H1 (cell line): ENCODE data around the gene GMPR2. TPM values are rescaled to one million over a fixed set of nuclear protein-coding genes. Genes with fewer than 3 reads are reported as not detected.

Source experiments
- CTCF ChIA-PET: fragments of 300-600 bp; sonication (Branson Sonifier 250); formaldehyde crosslinking; loops from one replicate; lab custom pipeline; 2021; ENCODE audit not compliant: partially characterized antibody; lab: Charles Lee
- POLR2A ChIA-PET: fragments of 300-600 bp; sonication (Branson Sonifier 250); formaldehyde crosslinking; loops from one replicate; lab custom pipeline; 2021; ENCODE audit warnings: inconsistent platforms; ENCODE audit not compliant: partially characterized antibody; lab: Charles Lee
- DNase-seq, 2 experiments: peaks; one replicate each; pipeline versions ENCODE4 v3.0.0 to v3.0.0-alpha.2; 2010 to 2022; ENCODE audit warnings: low spot score in 2 of 2, low read depth in 1 of 2, mixed read lengths in 1 of 2
- FAIRE-seq: peaks from 2 replicates; lab custom pipeline; 2011; peaks lifted over from hg19 to GRCh38; lab: Jason Lieb, UNC
- H2AFZ ChIP-seq: 2 replicates; pipeline ENCODE4 v1.8.1; 2012; ENCODE audit warnings: low read length, inconsistent platforms
- H2AK5ac ChIP-seq: 2 replicates; pipeline ENCODE4 v1.6.1; 2013; ENCODE audit warnings: low read depth, low read length
- H2BK120ac ChIP-seq: replicated peaks from 2 replicates; pipeline ENCODE3; 2013; ENCODE audit warnings: low read depth, low read length, inconsistent platforms
- H2BK12ac ChIP-seq: 2 replicates; pipeline ENCODE4 v1.6.1; 2013; ENCODE audit warnings: low read depth, low read length
- H2BK15ac ChIP-seq: 2 replicates; pipeline ENCODE4 v1.6.1; 2013; ENCODE audit warnings: low read length
- H2BK20ac ChIP-seq: 2 replicates; pipeline ENCODE4 v1.6.1; 2013; ENCODE audit warnings: low read length
- H2BK5ac ChIP-seq: 2 replicates; pipeline ENCODE4 v1.6.1; 2013; ENCODE audit warnings: low read depth, low read length
- H3K14ac ChIP-seq: 2 replicates; pipeline ENCODE4 v1.6.1; 2013; ENCODE audit warnings: inconsistent platforms; ENCODE audit not compliant: insufficient read length
- H3K18ac ChIP-seq: 2 replicates; pipeline ENCODE4 v1.6.1; 2013; ENCODE audit warnings: low read length; ENCODE audit errors: extremely low read depth
- H3K23ac ChIP-seq: 2 replicates; pipeline ENCODE4 v1.6.1; 2013; ENCODE audit warnings: inconsistent platforms; ENCODE audit not compliant: insufficient read length
- H3K23me2 ChIP-seq: 2 replicates; pipeline ENCODE4 v1.6.1; 2013; ENCODE audit warnings: low read depth, low read length
- H3K27ac ChIP-seq: 2 replicates; pipeline ENCODE4 v1.6.1; 2011; ENCODE audit warnings: low read depth, low read length, inconsistent platforms
- H3K27me3 ChIP-seq, 4 experiments: replicated peaks in 1 of 4; 1 replicate in 1 of 4; 2 replicates in 3 of 4; pipeline versions ENCODE4 v1.6.1 to v1.8.1; 2011 to 2013; ENCODE audit warnings: low read length in 3 of 4, mild to moderate bottlenecking in 3 of 4, inconsistent platforms in 2 of 4, mixed read lengths in 2 of 4, moderate library complexity in 1 of 4; ENCODE audit not compliant: control insufficient read depth in 3 of 4, insufficient read depth in 3 of 4; ENCODE audit errors: extremely low read depth in 1 of 4
- H3K36me3 ChIP-seq, 4 experiments: 2 replicates each; pipeline versions ENCODE4 v1.6.1 to v1.8.1; 2011 to 2013; ENCODE audit warnings: mild to moderate bottlenecking in 4 of 4, low read length in 3 of 4, moderate library complexity in 2 of 4, control low read depth in 1 of 4, inconsistent platforms in 1 of 4; ENCODE audit not compliant: insufficient read depth in 4 of 4, control insufficient read depth in 2 of 4
- H3K4ac ChIP-seq: replicated peaks from 2 replicates; pipeline ENCODE3; 2013; ENCODE audit warnings: low read length, low read depth, mixed read lengths, inconsistent platforms; ENCODE audit not compliant: insufficient read length
- H3K4me1 ChIP-seq, 4 experiments: replicated peaks in 1 of 4; 1 replicate in 1 of 4; 2 replicates in 3 of 4; pipeline versions ENCODE4 v1.6.1 to v1.8.1; 2011 to 2013; ENCODE audit warnings: low read length in 3 of 4, inconsistent platforms in 2 of 4, mixed read lengths in 1 of 4; ENCODE audit not compliant: insufficient read depth in 4 of 4, control insufficient read depth in 3 of 4
- H3K4me2 ChIP-seq, 2 experiments: 2 replicates each; pipeline versions ENCODE4 v1.6.1 to v1.8.1; 2011 to 2013; ENCODE audit warnings: low read depth in 2 of 2, low read length in 2 of 2, control low read depth in 1 of 2, inconsistent platforms in 1 of 2, mild to moderate bottlenecking in 1 of 2; ENCODE audit not compliant: insufficient read depth in 1 of 2
- H3K4me3 ChIP-seq, 4 experiments: fragments of 200-600, 300-600 bp in 1 of 4; sonication (generic), shearing (Covaris generic), sonication (Bioruptor Twin) in 1 of 4; 2 replicates each; pipeline versions ENCODE4 v1.5.1 to v1.8.1; 2011 to 2016; ENCODE audit warnings: low read length in 4 of 4, low read depth in 3 of 4, control low read depth in 2 of 4, inconsistent platforms in 2 of 4, mild to moderate bottlenecking in 2 of 4, mixed read lengths in 1 of 4, moderate library complexity in 1 of 4; ENCODE audit not compliant: insufficient read depth in 2 of 4; ENCODE audit errors: extremely low read depth in 1 of 4
- H3K56ac ChIP-seq: replicated peaks from 2 replicates; pipeline ENCODE3; 2013; ENCODE audit warnings: low read depth, mild to moderate bottlenecking, mixed read lengths, low read length, inconsistent platforms; ENCODE audit not compliant: insufficient read length
- H3K79me1 ChIP-seq: 2 replicates; pipeline ENCODE4 v1.6.1; 2013; ENCODE audit warnings: low read depth, low read length, control low read depth
- H3K79me2 ChIP-seq, 2 experiments: 2 replicates each; pipeline versions ENCODE4 v1.6.1 to v1.8.1; 2012 to 2013; ENCODE audit warnings: low read length in 2 of 2, mild to moderate bottlenecking in 2 of 2, inconsistent platforms in 1 of 2; ENCODE audit not compliant: insufficient read depth in 2 of 2, control insufficient read depth in 1 of 2
- H3K9ac ChIP-seq, 4 experiments: replicated peaks in 1 of 4; 1 replicate in 1 of 4; 2 replicates in 3 of 4; pipeline versions ENCODE4 v1.6.1 to v1.8.1; 2011 to 2013; ENCODE audit warnings: low read depth in 3 of 4, low read length in 3 of 4, control low read depth in 2 of 4, mild to moderate bottlenecking in 2 of 4, moderate library complexity in 2 of 4, inconsistent platforms in 1 of 4; ENCODE audit errors: extremely low read depth in 1 of 4
- H3K9me3 ChIP-seq, 2 experiments: 2 replicates each; pipeline versions ENCODE4 v1.6.1 to v1.8.1; 2012 to 2013; ENCODE audit warnings: mild to moderate bottlenecking in 2 of 2, moderate library complexity in 2 of 2, control low read depth in 1 of 2, inconsistent platforms in 1 of 2, low read depth in 1 of 2, low read length in 1 of 2, mixed read lengths in 1 of 2; ENCODE audit not compliant: insufficient read depth in 2 of 2
- H4K20me1 ChIP-seq, 2 experiments: replicated peaks in 1 of 2; 2 replicates each; pipeline versions ENCODE3 to v1.8.1; 2011 to 2013; ENCODE audit warnings: inconsistent platforms in 2 of 2, low read length in 2 of 2, mild to moderate bottlenecking in 1 of 2; ENCODE audit not compliant: insufficient read depth in 2 of 2, control insufficient read depth in 1 of 2
- H4K5ac ChIP-seq: 2 replicates; pipeline ENCODE4 v1.6.1; 2013; ENCODE audit warnings: low read length, low read depth, mixed read lengths, inconsistent platforms; ENCODE audit not compliant: insufficient read length
- H4K8ac ChIP-seq: 2 replicates; pipeline ENCODE4 v1.8.0; 2013; ENCODE audit warnings: mild to moderate bottlenecking, moderate library complexity, low read length, inconsistent platforms; ENCODE audit not compliant: insufficient read depth; ENCODE audit errors: extremely low read depth
- H4K91ac ChIP-seq: replicated peaks from 2 replicates; pipeline ENCODE3; 2013; ENCODE audit warnings: low read length, mixed read lengths, inconsistent platforms; ENCODE audit not compliant: insufficient read length
- ASH2L ChIP-seq: fragments of 200-600, 300-600 bp; sonication (generic); IDR thresholded peaks from one replicate; pipeline ENCODE4 v1.7.1; 2017; ENCODE audit warnings: low read length
- BRCA1 ChIP-seq: IDR thresholded peaks from 2 replicates; pipeline ENCODE4 v1.6.1; 2012; ENCODE audit warnings: low read depth, low read length, improper control_type of control experiment
- CHD2 ChIP-seq: IDR thresholded peaks from 2 replicates; pipeline ENCODE4 v1.6.1; 2012; ENCODE audit warnings: low read length, improper control_type of control experiment
- JUN ChIP-seq: IDR thresholded peaks from 2 replicates; pipeline ENCODE4 v1.6.1; 2011; ENCODE audit warnings: low read depth, mild to moderate bottlenecking, improper control_type of control experiment, low read length
- POLR2AphosphoS5 ChIP-seq: IDR thresholded peaks from 2 replicates; pipeline ENCODE4 v1.6.1; 2011; ENCODE audit warnings: low read depth, low read length
- RAD21 ChIP-seq, 2 experiments: IDR thresholded peaks in 1 of 2; conservative IDR thresholded peaks in 1 of 2; 2 replicates each; pipeline ENCODE4 v1.6.1; 2011; ENCODE audit warnings: low read depth in 2 of 2, low read length in 2 of 2, improper control_type of control experiment in 1 of 2, inconsistent platforms in 1 of 2, mild to moderate bottlenecking in 1 of 2, moderate library complexity in 1 of 2
- RXRA ChIP-seq: IDR thresholded peaks from 2 replicates; pipeline ENCODE4 v1.6.1; 2011; ENCODE audit warnings: low read depth, mild to moderate bottlenecking, low read length, moderate library complexity; ENCODE audit not compliant: insufficient read depth
- SAP30 ChIP-seq: fragments of 300-600 bp; sonication (generic); IDR thresholded peaks from 2 replicates; pipeline ENCODE4 v1.7.1; 2012; ENCODE audit warnings: low read length, moderate library complexity, mild to moderate bottlenecking, inconsistent platforms; ENCODE audit not compliant: insufficient read depth, insufficient replicate concordance
- SIRT6 ChIP-seq: IDR thresholded peaks from one replicate; pipeline ENCODE4 v1.7.1; 2012; ENCODE audit warnings: low read length, inconsistent platforms
- TAF1 ChIP-seq: IDR thresholded peaks from 2 replicates; pipeline ENCODE4 v1.6.1; 2011; ENCODE audit warnings: mild to moderate bottlenecking, low read depth, low read length
- TAF7 ChIP-seq: optimal IDR thresholded peaks from 2 replicates; pipeline ENCODE3; 2011; ENCODE audit warnings: low read depth, mild to moderate bottlenecking, inconsistent platforms, low read length, moderate library complexity, borderline replicate concordance
- TCF12 ChIP-seq: IDR thresholded peaks from 2 replicates; pipeline ENCODE4 v1.6.1; 2011; ENCODE audit warnings: low read depth, mild to moderate bottlenecking, low read length
- WGBS, 2 experiments: shearing (Covaris generic) in 1 of 2; methylation state at CpG; one replicate each; pipeline versions ENCODE4 v1.1.6 to v1.1.7; 2013 to 2015; ENCODE audit warnings: low lambda C conversion rate in 2 of 2, mixed read lengths in 2 of 2, inconsistent platforms in 1 of 2, low coverage in 1 of 2, missing lambda C conversion rate in 1 of 2; ENCODE audit not compliant: insufficient replicate concordance in 2 of 2, insufficient coverage in 1 of 2, insufficient read length in 1 of 2; ENCODE audit errors: extremely low coverage in 1 of 2, missing lambda C conversion rate in 1 of 2; 5-methylcytosine and 5-hydroxymethylcytosine counted together
- polyA plus RNA-seq, 7 experiments: library from polyadenylated mRNA; depleted of rRNA in 3 of 7; stranded (reverse) in 5 of 7; unstranded in 2 of 7; fragments of >200 nt in 5 of 7; fragments of 200-250 nt in 2 of 7; gene quantifications; 1 replicate in 5 of 7; 2 replicates in 1 of 7; 4 replicates in 1 of 7; pipeline versions ENCODE4 v1.2.1 to v1.2.3, GENCODE V29; 2011 to 2013; ENCODE audit warnings: missing spikeins in 2 of 7, mixed read lengths in 2 of 7
- total RNA-seq: library from RNA; stranded (reverse); fragmentation: NEBNext Ultra II Directional; extraction: Animal tissue kit (Norgen Biotek cat#: 25700); gene quantifications from 2 replicates; pipeline ENCODE4 v1.2.1, GENCODE V29; 2021

The GMPR2 gene
- total and polyA plus RNA-seq, 2 of the 8 experiments (the other 6 are each of a cell fraction or from before 2014, with no cell fraction given), result 61.6 to 85.3 TPM

- Histone ChIP-seq H2BK12ac (no peak overlapping the region), H3K4me3 (no peak overlapping the region), H3K9ac (no peak overlapping the region), H3K4ac (no peak overlapping the region), H4K91ac (no peak overlapping the region), H3K14ac (no peak overlapping the region), H4K20me1 (peaks cover 3 to 7% of the 10 kb centered on the region in 2 experiments), H2BK15ac (no peak overlapping the region), H3K9me3 (no peaks in the 10 kb centered on the region), H3K23me2 (peaks cover 11% of the 10 kb centered on the region), H2BK5ac (no peak overlapping the region), H2BK120ac (no peak overlapping the region), H3K79me1 (no peaks in the 10 kb centered on the region; the same call in 1 of the 2 replicates), H3K4me2 (peak overlapping the region in 1 of 2 experiments; percentile 86; a peak in 1 of 4 replicates), H4K5ac (no peak overlapping the region), H3K36me3 (peaks cover 8 to 42% (median 34%) of the 10 kb centered on the region in 4 experiments), H2AFZ (no peak overlapping the region), H3K27ac (no peak overlapping the region), H3K4me1 (peaks cover 2 to 14% (median 4%) of the 10 kb centered on the region in 4 experiments; a peak in 5 of 7 replicates), H3K23ac (no peak overlapping the region), H3K27me3 (no peaks in the 10 kb centered on the region; a peak in 1 of 7 replicates), H4K8ac (no peak overlapping the region), H3K79me2 (peaks cover 3 to 33% of the 10 kb centered on the region in 2 experiments; a peak in 2 of 4 replicates), H3K56ac (no peak overlapping the region), H2BK20ac (no peak overlapping the region), H3K18ac (no peak overlapping the region), H2AK5ac (no peak overlapping the region)
- DNase-seq (no peak), FAIRE-seq (no peak)
- ChIA-PET CTCF (interaction anchor here (0.9 to 1.8 kb wide), 9 partner anchors 8 to 198 kb away, joined by 3 to 8 read pairs (median 6); partner anchors contain the start of gene TINF2), POLR2A (interaction anchor here (0.9 to 2.3 kb wide), 5 partner anchors 8 to 119 kb away, joined by 3 to 12 read pairs (median 6); partner anchors contain the start of genes DCAF11, IPO4, MDP1 and NRL)
- 85% methylated on average over 3 of the region's 3 CpGs; no CpG with 5 or more reads in 1 of the 2 experiments for WGBS, 2 experiments
- TF ChIP-seq CHD2 (no peak), SAP30 (no peak), SIRT6 (no peak), TAF1 (no peak), TAF7 (no peak), TCF12 (no peak), RXRA (no peak), JUN (no peak), POLR2AphosphoS5 (no peak), RAD21 (IDR thresholded peaks at IDR 0.05 in 1 of 2, conservative IDR thresholded peaks at IDR 0.05 in 1 of 2; ENCODE audit: low read depth in 2 of 2, low read length in 2 of 2) (no peak), ASH2L (no peak), BRCA1 (no peak)
Measured at GRCh38 chr14:24234095-24235005, 1.6 kb downstream of the GMPR2 start.
